H7 (cell line): ENCODE data around the gene TNFSF15. TPM values are rescaled to one million over a fixed set of nuclear protein-coding genes. Genes with fewer than 3 reads are reported as not detected.

ENCODE experiments used
- DNase-seq: peaks from one replicate; pipeline ENCODE4 v3.0.0; 2012
- H3K27me3 ChIP-seq: 2 replicates; pipeline ENCODE4 v1.6.0; 2011; ENCODE audit warnings: mild to moderate bottlenecking, low read length; ENCODE audit not compliant: control insufficient read depth, insufficient read depth
- H3K36me3 ChIP-seq: replicated peaks from 2 replicates; pipeline ENCODE4 v1.5.1; 2011; ENCODE audit warnings: low read length; ENCODE audit not compliant: control insufficient read depth, insufficient read depth
- H3K4me3 ChIP-seq: 2 replicates; pipeline ENCODE4 v1.5.1; 2011; ENCODE audit warnings: low read depth, mild to moderate bottlenecking, control low read depth, low read length, moderate library complexity; ENCODE audit not compliant: insufficient read depth
- total RNA-seq: library from RNA; depleted of rRNA; stranded (reverse); fragments of >200 nt; shearing (Covaris generic); gene quantifications from 2 replicates; pipeline ENCODE4 v1.2.3, GENCODE V29; 2014

Gene TNFSF15
- total RNA-seq, 1 experiment from 2014 or later, result not detected

- Histone ChIP-seq H3K4me3 (no peak overlapping the region), H3K27me3 (peaks cover 1% of the 10 kb centered on the region; the same call in 1 of the 2 replicates), H3K36me3 (no peaks in the 10 kb centered on the region)
- DNase-seq, result no peak
These were observed 6.3 kb upstream of the TNFSF15 start for GRCh38 chr9:114811966-114812636.

- peaks cover 1% of the 10 kb centered on the region; the same call in 1 of the 2 replicates for H3K27me3 ChIP-seq
- H3K36me3 ChIP-seq, result no peaks in the 10 kb centered on the region
- no peak overlapping the region for H3K4me3 ChIP-seq
- DNase-seq, result no peak
These were observed 5.5 kb upstream of the TNFSF15 start for GRCh38 chr9:114811301-114811700.

- peaks cover 1% of the 10 kb centered on the region; the same call in 1 of the 2 replicates for H3K27me3 ChIP-seq
These were observed 4.8 kb upstream of the TNFSF15 start for GRCh38 chr9:114810614-114811013.

DNA sequence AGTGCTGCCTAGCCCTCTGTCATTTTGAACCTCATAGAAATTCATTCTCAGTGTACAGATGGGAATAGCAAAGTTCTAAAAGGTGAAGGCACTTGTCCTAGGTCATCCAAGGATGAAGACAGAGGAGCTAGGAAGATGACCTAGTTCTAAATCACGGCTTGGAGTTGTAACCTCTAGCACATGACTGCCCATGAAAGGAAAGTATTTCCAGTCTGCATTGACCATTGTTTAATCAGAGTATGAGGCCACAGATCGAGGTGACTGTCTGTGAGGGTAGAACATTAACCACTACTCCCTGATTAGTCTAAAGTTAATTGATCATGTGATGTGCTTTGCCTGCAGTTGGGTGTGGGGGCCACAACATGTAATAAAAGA lies 674 bp upstream of the TNFSF15 start:
- DNase-seq, result no peak
- H3K36me3 ChIP-seq, result no peaks in the 10 kb centered on the region
- H3K27me3 ChIP-seq, result no peaks in the 10 kb centered on the region; the same call in 1 of the 2 replicates
- H3K4me3 ChIP-seq, result no peak overlapping the region

More at GRCh38 chr9:114810614-114811013, 4.8 kb upstream of the TNFSF15 start:
- no peak for DNase-seq
- no peaks in the 10 kb centered on the region for H3K36me3 ChIP-seq
- H3K4me3 ChIP-seq, result no peak overlapping the region

DNA sequence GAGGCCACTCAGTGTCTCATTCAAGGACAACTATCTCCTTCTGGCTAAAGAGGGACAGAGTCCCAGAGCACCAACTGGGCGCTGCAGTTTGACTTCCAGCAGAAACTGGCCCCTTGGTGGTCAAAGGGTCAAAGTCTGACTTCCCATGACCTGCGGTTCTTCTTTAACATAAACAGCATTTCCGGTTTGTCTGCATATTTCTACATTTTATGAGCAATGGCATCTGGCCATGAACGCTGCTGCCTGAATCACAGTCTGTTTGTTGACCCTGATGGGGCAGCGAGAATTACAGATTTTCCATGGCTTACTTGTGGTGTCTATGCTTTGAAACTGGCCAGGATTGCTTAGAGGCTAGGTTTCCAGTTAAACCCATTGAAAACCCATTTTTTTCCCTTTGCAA lies 1.3 kb downstream of the TNFSF15 start:
- DNase-seq, result no peak
- no peaks in the 10 kb centered on the region for H3K36me3 ChIP-seq
- no peaks in the 10 kb centered on the region; the same call in 1 of the 2 replicates for H3K27me3 ChIP-seq

DNA sequence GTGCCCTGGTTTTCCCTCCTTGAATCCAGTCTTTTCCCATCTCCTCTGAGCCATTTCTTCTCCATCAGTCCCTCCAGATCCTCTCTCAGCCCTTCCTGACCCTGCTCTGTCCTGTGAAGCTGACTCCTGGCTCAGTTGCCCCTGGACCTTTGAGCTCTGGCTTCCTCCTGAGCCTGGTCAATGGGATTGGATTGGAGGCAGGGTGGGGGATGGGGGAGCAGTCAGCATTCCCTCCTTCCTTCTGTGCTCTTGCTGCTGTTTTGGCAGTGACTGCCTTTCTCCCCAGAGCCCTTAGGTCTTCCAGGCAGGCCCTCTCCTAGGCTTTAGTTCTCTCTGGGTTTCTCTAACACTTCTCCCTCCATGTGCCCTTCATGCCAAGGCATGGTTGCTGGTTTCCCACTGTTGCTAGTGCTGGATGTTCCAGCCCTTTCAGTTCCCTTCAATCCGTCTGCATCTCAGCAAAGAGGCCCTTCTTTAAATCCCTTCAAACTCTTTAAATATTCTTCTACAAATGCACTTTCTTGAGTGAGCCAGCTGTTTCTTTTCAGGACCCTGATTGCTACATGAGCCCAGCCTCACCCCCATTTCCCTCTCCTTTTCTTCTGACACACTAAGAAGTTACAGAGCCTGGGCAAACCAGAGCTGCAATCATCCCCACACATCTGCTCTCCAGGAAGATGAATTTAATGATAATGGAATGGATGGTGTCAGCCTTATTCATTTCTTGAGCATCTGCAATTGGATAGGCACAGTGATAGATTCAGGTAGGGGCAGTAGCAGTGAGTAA lies 2.2 kb downstream of the TNFSF15 start:
- peak; percentile 11 for DNase-seq
- H3K27me3 ChIP-seq, result no peaks in the 10 kb centered on the region; the same call in 1 of the 2 replicates

More for the DNA sequence above, 1.3 kb downstream of the TNFSF15 start:
- H3K4me3 ChIP-seq, result no peak overlapping the region

GRCh38 chr9:114799925-114800324 lies 5.9 kb downstream of the TNFSF15 start:
- no peak for DNase-seq

More for the DNA sequence above, 2.2 kb downstream of the TNFSF15 start:
- Histone ChIP-seq H3K36me3 (no peaks in the 10 kb centered on the region), H3K4me3 (no peak overlapping the region)

DNA sequence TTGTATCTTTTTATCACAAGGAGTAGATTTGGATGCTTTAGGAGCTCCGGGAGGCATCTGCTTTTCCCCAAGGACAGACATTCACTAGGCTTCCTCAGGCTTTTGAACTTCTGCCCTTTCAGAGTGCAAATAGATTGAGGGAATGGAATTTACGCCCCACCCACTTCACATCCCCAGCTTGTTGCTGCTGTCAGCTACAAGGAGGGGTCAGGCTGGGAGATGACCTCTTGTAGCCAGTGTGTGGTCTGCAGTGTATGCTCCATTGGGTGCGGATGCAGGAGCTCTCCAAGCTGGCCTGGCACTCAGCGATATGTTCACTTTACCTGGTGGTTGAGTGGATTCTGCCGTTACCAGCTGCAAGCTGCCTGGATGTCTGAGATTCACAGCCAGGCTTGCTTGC lies 6.4 kb downstream of the TNFSF15 start:
- H3K36me3 ChIP-seq, result no peaks in the 10 kb centered on the region
- H3K27me3 ChIP-seq, result no peaks in the 10 kb centered on the region; the same call in 1 of the 2 replicates
- peak; percentile 44 for DNase-seq
- H3K4me3 ChIP-seq, result no peak overlapping the region

More at GRCh38 chr9:114799925-114800324, 5.9 kb downstream of the TNFSF15 start:
- H3K27me3 ChIP-seq, result no peaks in the 10 kb centered on the region; the same call in 1 of the 2 replicates
- no peaks in the 10 kb centered on the region for H3K36me3 ChIP-seq
- H3K4me3 ChIP-seq, result no peak overlapping the region

DNA sequence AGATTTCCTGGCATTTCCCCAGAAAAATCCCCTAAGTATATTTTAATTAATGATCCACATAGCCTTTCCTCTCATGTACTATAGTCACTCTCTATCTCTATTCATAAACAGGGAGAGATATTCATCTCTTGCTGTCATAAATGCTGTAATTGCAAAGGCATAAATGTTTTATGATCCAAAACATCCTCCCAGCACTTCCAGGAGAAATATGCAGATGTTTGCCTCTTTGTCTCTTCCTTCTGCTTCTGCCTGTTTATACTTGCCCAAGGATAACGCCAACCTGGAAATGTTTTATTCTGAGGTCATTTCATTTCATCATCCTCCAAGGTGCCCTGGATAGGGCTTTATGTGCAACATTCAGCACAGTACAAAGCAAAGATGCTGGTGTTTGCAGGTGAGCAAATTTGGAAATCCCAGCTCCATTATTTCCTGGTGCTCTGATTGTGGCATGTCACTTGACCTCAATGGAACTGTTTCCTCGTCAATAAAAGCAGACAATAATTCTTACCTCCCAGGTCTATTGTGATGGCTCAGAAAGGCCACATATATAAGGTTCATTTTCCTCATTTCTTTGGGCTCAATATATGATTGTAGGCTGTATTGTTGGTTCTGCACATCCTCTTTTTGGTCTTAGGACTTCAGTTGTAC lies 6.9 kb downstream of the TNFSF15 start:
- no peaks in the 10 kb centered on the region for H3K36me3 ChIP-seq
- H3K27me3 ChIP-seq, result no peaks in the 10 kb centered on the region; the same call in 1 of the 2 replicates
- H3K4me3 ChIP-seq, result no peak overlapping the region
- DNase-seq, result no peak

DNA sequence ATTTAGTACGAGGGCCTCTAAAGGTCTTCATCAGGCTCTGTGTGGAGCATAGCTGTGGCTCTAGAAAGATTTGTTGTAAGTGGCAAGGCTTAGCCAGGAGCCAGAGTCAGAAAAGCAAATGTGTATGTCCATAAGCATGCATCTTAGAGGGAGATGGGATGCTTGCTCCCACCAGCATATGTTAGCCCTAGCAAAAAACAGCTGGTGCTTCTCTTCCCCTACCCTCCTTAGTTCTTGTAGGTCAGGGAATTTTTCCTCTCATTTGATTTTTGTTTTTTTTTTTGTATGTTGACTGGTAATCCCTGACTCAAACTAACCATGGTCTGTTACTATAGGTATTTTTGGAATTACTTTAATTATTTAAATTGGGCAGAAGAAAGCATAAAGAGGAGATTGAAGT lies 7.7 kb downstream of the TNFSF15 start:
- Histone ChIP-seq H3K27me3 (no peaks in the 10 kb centered on the region; the same call in 1 of the 2 replicates), H3K36me3 (no peaks in the 10 kb centered on the region), H3K4me3 (no peak overlapping the region)
- no peak for DNase-seq

DNA sequence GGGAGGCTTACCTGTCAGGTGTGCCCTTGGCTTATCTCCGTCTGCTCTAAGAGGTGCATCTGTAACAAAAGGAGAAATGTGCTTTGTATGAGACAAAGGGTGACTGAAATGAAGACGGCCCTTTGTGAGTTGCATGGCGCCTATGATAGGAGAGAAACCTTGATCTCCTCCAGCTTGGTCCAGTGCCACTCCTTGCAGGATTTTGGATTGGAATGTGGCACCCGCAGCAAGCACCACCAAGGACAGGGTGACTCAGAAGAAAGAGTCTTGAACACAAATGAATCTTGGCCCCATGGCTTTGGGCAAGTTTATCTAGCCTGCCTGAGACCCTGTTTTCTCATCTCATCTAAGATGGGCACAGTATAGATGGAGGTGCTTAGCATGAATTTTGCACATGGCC lies 13.4 kb downstream of the TNFSF15 start:
- H3K4me3 ChIP-seq, result no peak overlapping the region
- no peaks in the 10 kb centered on the region; the same call in 1 of the 2 replicates for H3K27me3 ChIP-seq
- H3K36me3 ChIP-seq, result no peaks in the 10 kb centered on the region
- no peak for DNase-seq

DNA sequence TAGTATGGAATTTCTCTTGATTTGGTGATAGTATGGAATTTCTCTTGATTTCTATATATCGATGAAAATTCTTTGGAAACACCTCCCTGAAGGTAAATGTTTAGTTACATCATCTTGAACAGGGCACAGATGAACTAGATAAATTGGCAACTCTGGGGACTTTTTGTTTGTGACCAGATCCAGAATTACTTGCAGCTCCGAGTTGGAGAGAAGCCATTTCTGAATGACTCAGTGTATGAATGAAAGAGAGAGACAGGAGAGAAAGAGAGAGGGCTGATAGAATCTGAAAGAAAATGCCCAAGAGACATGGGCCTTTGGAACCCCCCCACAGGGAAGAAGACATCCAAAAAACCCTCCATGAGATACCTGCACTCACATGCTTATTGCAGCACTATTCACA lies 14.1 kb downstream of the TNFSF15 start:
- no peak overlapping the region for H3K4me3 ChIP-seq
- H3K27me3 ChIP-seq, result no peaks in the 10 kb centered on the region; the same call in 1 of the 2 replicates
- H3K36me3 ChIP-seq, result no peaks in the 10 kb centered on the region
- DNase-seq, result no peak

GRCh38 chr9:114791312-114791711 lies 14.5 kb downstream of the TNFSF15 start:
- H3K4me3 ChIP-seq, result no peak overlapping the region
- no peaks in the 10 kb centered on the region for H3K36me3 ChIP-seq
- DNase-seq, result no peak
- H3K27me3 ChIP-seq, result no peaks in the 10 kb centered on the region; the same call in 1 of the 2 replicates

DNA sequence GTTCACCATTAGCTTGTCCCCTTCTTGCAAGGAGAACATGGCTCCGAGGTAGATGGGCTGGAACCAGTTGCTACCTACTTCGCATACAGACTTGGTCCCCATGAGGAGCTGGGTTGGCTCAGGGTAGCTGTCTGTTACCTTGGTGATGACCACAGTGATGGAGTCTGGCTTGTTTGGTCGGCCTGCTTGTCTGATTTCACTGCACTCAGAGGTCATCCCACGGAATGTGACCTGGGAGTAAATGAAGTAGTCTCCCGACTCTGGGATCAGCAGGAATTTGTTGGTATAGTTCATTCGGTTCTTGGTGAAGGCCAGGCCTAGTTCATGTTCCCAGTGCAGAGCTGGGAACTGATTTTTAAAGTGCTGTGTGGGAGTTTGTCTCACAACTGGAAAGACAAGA lies 15.3 kb downstream of the TNFSF15 start:
- no peak overlapping the region for H3K4me3 ChIP-seq
- DNase-seq, result no peak
- no peaks in the 10 kb centered on the region for H3K36me3 ChIP-seq
- no peaks in the 10 kb centered on the region for H3K27me3 ChIP-seq
